Natural killer cell (primary cell): ENCODE data around the gene ATXN7L2. TPM values are rescaled to one million over a fixed set of nuclear protein-coding genes. Genes with fewer than 3 reads are reported as not detected.

Source experiments
- ATAC-seq, 3 donors: fragments of 150-1000 bp in 2 of 3; fragments of 200-7000 bp in 1 of 3; cut with Tn5 transposase; 1 replicate in 1 of 3; 2 replicates in 2 of 3; pipeline ENCODE4 v1.10.0; 2021; ENCODE audit warnings: mild to moderate bottlenecking in 2 of 3, moderate library complexity in 2 of 3
- DNase-seq, 2 donors: peaks; one replicate each; pipeline versions ENCODE4 v3.0.0 to v3.0.0-alpha.2; 2013 to 2021; ENCODE audit warnings: mixed read lengths in 1 of 2
- H3K27ac ChIP-seq: one replicate; pipeline ENCODE4 v1.5.1; 2013; ENCODE audit warnings: mild to moderate bottlenecking, low read length
- H3K27me3 ChIP-seq: one replicate; pipeline ENCODE4 v1.6.1; 2013; ENCODE audit warnings: low read length; ENCODE audit not compliant: control insufficient read depth, insufficient read depth
- H3K36me3 ChIP-seq: one replicate; pipeline ENCODE4 v1.6.1; 2013; ENCODE audit warnings: low read length; ENCODE audit not compliant: control insufficient read depth, insufficient read depth
- H3K4me1 ChIP-seq: one replicate; pipeline ENCODE4 v1.6.1; 2013; ENCODE audit warnings: low read length; ENCODE audit not compliant: control insufficient read depth, insufficient read depth
- H3K4me3 ChIP-seq: one replicate; pipeline ENCODE4 v1.5.1; 2013; ENCODE audit warnings: low read length
- H3K9me3 ChIP-seq: one replicate; pipeline ENCODE4 v1.6.1; 2013; ENCODE audit warnings: low read length; ENCODE audit not compliant: control insufficient read depth, insufficient read depth
- H3K27ac Mint-ChIP-seq, 2 donors: one replicate each; pipeline ENCODE4 v1.8.0; 2022; ENCODE audit warnings: mild to moderate bottlenecking in 2 of 2, mixed read lengths in 2 of 2, moderate library complexity in 1 of 2
- H3K27me3 Mint-ChIP-seq, 2 donors: one replicate each; pipeline ENCODE4 v1.8.0; 2022; ENCODE audit warnings: low read depth in 2 of 2, mixed read lengths in 2 of 2
- H3K36me3 Mint-ChIP-seq: one replicate; pipeline ENCODE4 v1.8.0; 2022; ENCODE audit warnings: mixed read lengths
- H3K4me1 Mint-ChIP-seq, 2 donors: one replicate each; pipeline ENCODE4 v1.8.0; 2022; ENCODE audit warnings: mixed read lengths in 2 of 2
- H3K4me3 Mint-ChIP-seq: one replicate; pipeline ENCODE4 v1.8.0; 2022; ENCODE audit warnings: mild to moderate bottlenecking, moderate library complexity, mixed read lengths
- H3K9me3 Mint-ChIP-seq, 2 donors: one replicate each; pipeline ENCODE4 v1.8.0; 2022; ENCODE audit warnings: mixed read lengths in 2 of 2
- CTCF ChIP-seq: fragments of 200-600 bp; IDR thresholded peaks from one replicate; pipeline ENCODE4 v1.8.0; 2022; ENCODE audit warnings: antibody characterized with exemption
- WGBS: methylation state at CpG from one replicate; pipeline ENCODE4 v1.1.7; 2013; ENCODE audit warnings: missing lambda C conversion rate; ENCODE audit not compliant: insufficient coverage; 5-methylcytosine and 5-hydroxymethylcytosine counted together
- intact Hi-C: fragments of 100-400 bp; cut with micrococcal nuclease; formaldehyde crosslinking; loops from one replicate; pipeline ENCODE4 v1.14.2; 2022
- total RNA-seq, 4 donors: library from RNA; stranded (reverse); fragments of 120-200 nt in 1 of 4; gene quantifications; one replicate each; pipeline versions ENCODE4 v1.2.3 to v1.2.4, GENCODE V29; 2013 to 2022

The ATXN7L2 gene
- total RNA-seq, 3 donors from 2014 or later (not counting 1 experiment from before 2014, with no cell fraction given): 16.4 to 18.5 (median 18.3) TPM

DNA sequence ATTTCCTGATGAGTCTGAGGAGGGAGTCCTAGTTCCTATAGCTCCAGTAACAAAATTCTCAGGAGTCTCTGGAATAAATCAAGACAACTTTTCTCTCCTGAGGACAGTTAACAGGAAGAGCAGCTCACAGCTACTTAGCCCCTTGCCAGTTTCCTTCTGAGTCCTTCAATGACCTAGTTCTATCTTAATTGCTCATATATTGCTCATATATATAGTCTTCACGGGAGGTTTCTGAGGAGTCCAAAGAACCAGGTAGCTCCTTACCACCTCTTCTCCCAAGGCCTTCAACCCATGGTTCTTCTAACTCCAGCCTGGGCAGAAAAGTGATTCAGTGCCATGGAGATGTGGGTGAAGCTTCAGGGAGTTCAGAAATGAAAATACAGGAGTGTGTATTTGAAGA is 21.3 kb downstream of the ATXN7L2 start:
- Mint-ChIP-seq H3K9me3 (no peaks in the 10 kb centered on the region), H3K4me3 (no peak overlapping the region), H3K27me3 (no peaks in the 10 kb centered on the region), H3K4me1 (peaks cover 74 to 75% of the 10 kb centered on the region in 2 donors), H3K27ac (peak overlapping the region; percentile 66 to 69), H3K36me3 (no peaks in the 10 kb centered on the region)
- Histone ChIP-seq H3K36me3 (peaks cover 9% of the 10 kb centered on the region), H3K27me3 (no peaks in the 10 kb centered on the region), H3K9me3 (no peaks in the 10 kb centered on the region), H3K4me3 (no peak overlapping the region), H3K4me1 (peaks cover 79% of the 10 kb centered on the region), H3K27ac (no peak overlapping the region)
- DNase-seq (no peak), ATAC-seq (no peak)
- intact Hi-C loops: no loop called here
- no peak for TF ChIP-seq CTCF
- WGBS: 100% methylated on average over 1 of the region's 1 CpG

GRCh38 chr1:109508001-109508872 is 24.5 kb downstream of the ATXN7L2 start:
- no peak for ATAC-seq
- peaks cover 53% of the 10 kb centered on the region for H3K4me1 ChIP-seq
- WGBS: 93% methylated on average over 25 of the region's 25 CpGs
- Mint-ChIP-seq H3K27me3 (peaks cover 0 to 6% of the 10 kb centered on the region in 2 donors), H3K27ac (peak overlapping the region; percentile 51 to 78), H3K36me3 (no peaks in the 10 kb centered on the region), H3K9me3 (no peaks in the 10 kb centered on the region), H3K4me3 (peak overlapping the region; percentile 91), H3K4me1 (peaks cover 48 to 49% of the 10 kb centered on the region in 2 donors)
- H3K27me3 ChIP-seq: no peaks in the 10 kb centered on the region
- TF ChIP-seq CTCF: no peak
- H3K9me3 ChIP-seq: no peaks in the 10 kb centered on the region
- no peak overlapping the region for H3K27ac ChIP-seq
- no peaks in the 10 kb centered on the region for H3K36me3 ChIP-seq
- no peak overlapping the region for H3K4me3 ChIP-seq
- DNase-seq: peak in 1 of 2 donors; percentile 14
- intact Hi-C loops: no loop called here

GRCh38 chr1:109508873-109509175 is 25.1 kb downstream of the ATXN7L2 start:
- TF ChIP-seq CTCF: no peak
- intact Hi-C loops: no loop called here
- WGBS: 95% methylated on average over 5 of the region's 7 CpGs
- Mint-ChIP-seq H3K36me3 (no peaks in the 10 kb centered on the region), H3K27me3 (peaks cover 0 to 6% of the 10 kb centered on the region in 2 donors), H3K9me3 (no peaks in the 10 kb centered on the region), H3K4me1 (peaks cover 46 to 47% of the 10 kb centered on the region in 2 donors), H3K27ac (peak overlapping the region; percentile 51 to 78), H3K4me3 (peak overlapping the region; percentile 91)
- Histone ChIP-seq H3K4me3 (peak overlapping the region; percentile 49), H3K9me3 (no peaks in the 10 kb centered on the region), H3K36me3 (no peaks in the 10 kb centered on the region), H3K4me1 (peaks cover 48% of the 10 kb centered on the region), H3K27me3 (no peaks in the 10 kb centered on the region), H3K27ac (no peak overlapping the region)
- no peak for DNase-seq
- ATAC-seq: peak in 1 of 3 donors; percentile 12
